OCI-LY1 (cell line): ENCODE data around the gene BFSP1.

Experiments used
- H2AFZ ChIP-seq: fragments of 200-600 bp; sonication (generic), shearing (Covaris generic); 2 replicates; pipeline ENCODE4 v1.6.0; 2014; ENCODE audit warnings: antibody characterized with exemption, mild to moderate bottlenecking, low read length
- H3F3A ChIP-seq: fragments of 200-600 bp; sonication (generic), shearing (Covaris generic); 2 replicates; pipeline ENCODE4 v1.6.0; 2014; ENCODE audit warnings: mild to moderate bottlenecking, antibody characterized with exemption, low read length, moderate library complexity; ENCODE audit not compliant: insufficient read depth
- H3K27ac ChIP-seq: fragments of 200-600 bp; sonication (generic); 2 replicates; pipeline ENCODE4 v1.5.1; 2014; ENCODE audit warnings: low read length, mixed run types, mild to moderate bottlenecking, low read depth; ENCODE audit not compliant: poor library complexity, severe bottlenecking
- H3K27me3 ChIP-seq: fragments of 200-600 bp; sonication (generic); 2 replicates; pipeline ENCODE4 v1.6.0; 2014; ENCODE audit warnings: antibody characterized with exemption, mild to moderate bottlenecking, low read length, moderate library complexity; ENCODE audit not compliant: insufficient read depth
- H3K36me3 ChIP-seq: fragments of 200-600 bp; sonication (generic); 2 replicates; pipeline ENCODE4 v1.6.1; 2014; ENCODE audit warnings: mild to moderate bottlenecking, antibody characterized with exemption, low read length, moderate library complexity, mixed read lengths; ENCODE audit not compliant: insufficient read depth
- H3K4me1 ChIP-seq: fragments of 200-600 bp; sonication (generic); 2 replicates; pipeline ENCODE4 v1.5.1; 2014; ENCODE audit warnings: mild to moderate bottlenecking, low read length, moderate library complexity; ENCODE audit not compliant: insufficient read depth, severe bottlenecking
- H3K4me2 ChIP-seq: fragments of 200-600 bp; sonication (generic), shearing (Covaris generic); 2 replicates; pipeline ENCODE4 v1.6.1; 2014; ENCODE audit warnings: low read length
- H3K4me3 ChIP-seq: fragments of 200-600 bp; sonication (generic); 2 replicates; pipeline ENCODE4 v1.5.1; 2014; ENCODE audit warnings: low read length, low read depth, mild to moderate bottlenecking, mixed read lengths; ENCODE audit not compliant: poor library complexity, severe bottlenecking
- H3K79me2 ChIP-seq: fragments of 200-600 bp; shearing (Covaris generic); 2 replicates; pipeline ENCODE4 v1.6.1; 2016; ENCODE audit warnings: mixed run types, low read length, mixed read lengths; ENCODE audit not compliant: insufficient read depth
- H3K9ac ChIP-seq: fragments of 200-600 bp; sonication (generic), shearing (Covaris generic); 2 replicates; pipeline ENCODE4 v1.6.1; 2014; ENCODE audit warnings: mild to moderate bottlenecking, low read length, mixed read lengths
- H3K9me2 ChIP-seq: fragments of 200-600 bp; sonication (generic), shearing (Covaris generic); 2 replicates; pipeline ENCODE4 v1.6.1; 2014; ENCODE audit warnings: low read depth, mild to moderate bottlenecking, low read length, mixed read lengths
- H3K9me3 ChIP-seq: fragments of 200-600 bp; shearing (Covaris generic); 2 replicates; pipeline ENCODE4 v1.6.1; 2014; ENCODE audit warnings: low read length, mixed read lengths
- H4K20me1 ChIP-seq: fragments of 200-600 bp; sonication (generic), shearing (Covaris generic); 2 replicates; pipeline ENCODE4 v1.6.0; 2016; ENCODE audit warnings: mild to moderate bottlenecking, low read length; ENCODE audit not compliant: insufficient read depth
- EZH2 ChIP-seq: fragments of 200-600 bp; sonication (generic), shearing (Covaris generic); IDR thresholded peaks from 2 replicates; pipeline ENCODE4 v1.8.0; 2017; ENCODE audit warnings: borderline replicate concordance, mixed run types, mild to moderate bottlenecking, antibody characterized with exemption, low read length, moderate library complexity, mixed read lengths
- TF ChIP-seq, protein P1 (sequence below): fragments of 200-600 bp; sonication (generic), shearing (Covaris generic); IDR thresholded peaks from 2 replicates; pipeline ENCODE4 v1.5.1; 2017; ENCODE audit warnings: mild to moderate bottlenecking, antibody characterized with exemption, low read length, moderate library complexity, mixed read lengths

The BFSP1 gene

DNA sequence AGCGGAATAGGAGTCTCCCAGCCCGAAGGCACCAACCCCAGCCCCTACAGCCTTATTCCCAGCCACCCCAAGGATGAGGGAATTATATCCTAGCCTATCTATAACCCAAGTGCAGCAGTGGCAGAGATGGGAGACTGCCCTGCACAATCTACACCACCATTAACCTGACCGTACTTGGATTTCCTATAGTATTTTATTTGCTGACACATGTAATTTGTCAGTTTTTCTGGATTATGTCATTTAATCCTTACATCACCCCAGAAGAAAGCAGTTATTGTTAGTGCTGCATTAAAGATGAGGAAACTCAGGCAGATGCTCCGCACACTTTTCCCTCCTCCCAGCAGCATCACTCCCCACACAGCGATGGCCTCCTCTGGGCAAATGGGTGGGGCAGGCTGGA is 6.0 kb downstream of the BFSP1 start:
- Histone ChIP-seq H3K4me2 (no peak overlapping the region), H3K9me3 (no peaks in the 10 kb centered on the region), H4K20me1 (no peaks in the 10 kb centered on the region), H3K27ac (no peak overlapping the region), H3K4me3 (no peak overlapping the region), H3K9me2 (no peaks in the 10 kb centered on the region), H3K9ac (no peak overlapping the region), H3K36me3 (no peaks in the 10 kb centered on the region), H2AFZ (no peak overlapping the region), H3F3A (no peaks in the 10 kb centered on the region), H3K79me2 (no peaks in the 10 kb centered on the region), H3K4me1 (no peaks in the 10 kb centered on the region), H3K27me3 (peaks cover 11% of the 10 kb centered on the region)
- no peak for TF ChIP-seq EZH2
- TF ChIP-seq, protein P1, sequence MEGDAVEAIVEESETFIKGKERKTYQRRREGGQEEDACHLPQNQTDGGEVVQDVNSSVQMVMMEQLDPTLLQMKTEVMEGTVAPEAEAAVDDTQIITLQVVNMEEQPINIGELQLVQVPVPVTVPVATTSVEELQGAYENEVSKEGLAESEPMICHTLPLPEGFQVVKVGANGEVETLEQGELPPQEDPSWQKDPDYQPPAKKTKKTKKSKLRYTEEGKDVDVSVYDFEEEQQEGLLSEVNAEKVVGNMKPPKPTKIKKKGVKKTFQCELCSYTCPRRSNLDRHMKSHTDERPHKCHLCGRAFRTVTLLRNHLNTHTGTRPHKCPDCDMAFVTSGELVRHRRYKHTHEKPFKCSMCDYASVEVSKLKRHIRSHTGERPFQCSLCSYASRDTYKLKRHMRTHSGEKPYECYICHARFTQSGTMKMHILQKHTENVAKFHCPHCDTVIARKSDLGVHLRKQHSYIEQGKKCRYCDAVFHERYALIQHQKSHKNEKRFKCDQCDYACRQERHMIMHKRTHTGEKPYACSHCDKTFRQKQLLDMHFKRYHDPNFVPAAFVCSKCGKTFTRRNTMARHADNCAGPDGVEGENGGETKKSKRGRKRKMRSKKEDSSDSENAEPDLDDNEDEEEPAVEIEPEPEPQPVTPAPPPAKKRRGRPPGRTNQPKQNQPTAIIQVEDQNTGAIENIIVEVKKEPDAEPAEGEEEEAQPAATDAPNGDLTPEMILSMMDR = no peak

GRCh38 chr20:17524560-17524959 is 6.6 kb downstream of the BFSP1 start:
- H3K36me3 ChIP-seq = no peaks in the 10 kb centered on the region

DNA sequence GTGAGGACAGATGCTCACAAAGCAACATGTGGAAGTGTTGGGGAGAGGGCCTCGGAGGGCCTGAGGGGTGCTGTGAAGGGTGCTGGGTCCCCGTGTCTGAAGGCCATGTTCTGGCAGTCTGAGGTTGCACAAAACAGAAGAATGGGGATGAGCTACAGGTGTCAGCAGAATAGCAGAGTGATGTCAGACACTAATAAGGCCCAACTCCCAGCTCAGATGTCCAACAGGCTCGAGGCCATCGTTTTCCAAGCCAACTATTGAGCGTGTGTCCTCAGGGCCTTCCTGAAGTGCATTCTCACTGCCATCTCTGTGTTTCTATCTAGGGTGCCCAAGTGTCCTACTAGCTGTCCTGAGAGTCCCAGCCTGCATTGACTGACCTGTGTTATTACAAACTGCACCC is 7.9 kb downstream of the BFSP1 start:
- Histone ChIP-seq H3K4me3 (no peak overlapping the region), H3K4me2 (no peak overlapping the region), H3K36me3 (no peaks in the 10 kb centered on the region), H3K27me3 (peaks cover 5% of the 10 kb centered on the region), H3K9ac (no peak overlapping the region), H3F3A (no peaks in the 10 kb centered on the region), H3K4me1 (no peaks in the 10 kb centered on the region), H3K9me3 (no peaks in the 10 kb centered on the region), H4K20me1 (no peaks in the 10 kb centered on the region), H3K27ac (no peak overlapping the region), H2AFZ (no peak overlapping the region), H3K79me2 (no peaks in the 10 kb centered on the region), H3K9me2 (no peaks in the 10 kb centered on the region)
- TF ChIP-seq, protein P1 = no peak
- no peak for TF ChIP-seq EZH2

More at GRCh38 chr20:17524560-17524959, 6.6 kb downstream of the BFSP1 start:
- TF ChIP-seq, protein P1 = no peak
- no peak for TF ChIP-seq EZH2
- Histone ChIP-seq H3K27me3 (peaks cover 7% of the 10 kb centered on the region), H3F3A (no peaks in the 10 kb centered on the region), H3K27ac (no peak overlapping the region), H4K20me1 (no peaks in the 10 kb centered on the region), H3K9ac (no peak overlapping the region), H3K4me1 (no peaks in the 10 kb centered on the region), H3K9me3 (no peaks in the 10 kb centered on the region), H3K9me2 (no peaks in the 10 kb centered on the region), H3K4me2 (no peak overlapping the region), H3K79me2 (no peaks in the 10 kb centered on the region), H3K4me3 (no peak overlapping the region), H2AFZ (no peak overlapping the region)
